Measurements from ENCODE around the gene BAG2. TPM values are rescaled to one million over a fixed set of nuclear protein-coding genes. Genes with fewer than 3 reads are reported as not detected.

The BAG2 gene
- total RNA-seq = 13.3 and 17.7 TPM in 2 replicates

- peaks cover 18% of the 10 kb centered on the region for H3K36me3 ChIP-seq (ENCODE audit: insufficient read depth, low read length)
- peak within 1 kb of the TSS; percentile 93 for H3K4me2 ChIP-seq (ENCODE audit: insufficient read depth, low read length)
- no peaks in the 10 kb centered on the region for H3K27me3 ChIP-seq (ENCODE audit: insufficient read depth, low read length)
- H2AFZ ChIP-seq (ENCODE audit: low read length) = peak within 1 kb of the TSS; percentile 82
- no peaks in the 10 kb centered on the region for H3K9me3 ChIP-seq (ENCODE audit: low read depth, low read length)
- H3K4me1 ChIP-seq (ENCODE audit: insufficient read depth, low read length) = peaks cover 27% of the 10 kb centered on the region
- H3K79me2 ChIP-seq (ENCODE audit: insufficient read depth, low read length) = peaks cover 54% of the 10 kb centered on the region
- TF ChIP-seq, protein P1, sequence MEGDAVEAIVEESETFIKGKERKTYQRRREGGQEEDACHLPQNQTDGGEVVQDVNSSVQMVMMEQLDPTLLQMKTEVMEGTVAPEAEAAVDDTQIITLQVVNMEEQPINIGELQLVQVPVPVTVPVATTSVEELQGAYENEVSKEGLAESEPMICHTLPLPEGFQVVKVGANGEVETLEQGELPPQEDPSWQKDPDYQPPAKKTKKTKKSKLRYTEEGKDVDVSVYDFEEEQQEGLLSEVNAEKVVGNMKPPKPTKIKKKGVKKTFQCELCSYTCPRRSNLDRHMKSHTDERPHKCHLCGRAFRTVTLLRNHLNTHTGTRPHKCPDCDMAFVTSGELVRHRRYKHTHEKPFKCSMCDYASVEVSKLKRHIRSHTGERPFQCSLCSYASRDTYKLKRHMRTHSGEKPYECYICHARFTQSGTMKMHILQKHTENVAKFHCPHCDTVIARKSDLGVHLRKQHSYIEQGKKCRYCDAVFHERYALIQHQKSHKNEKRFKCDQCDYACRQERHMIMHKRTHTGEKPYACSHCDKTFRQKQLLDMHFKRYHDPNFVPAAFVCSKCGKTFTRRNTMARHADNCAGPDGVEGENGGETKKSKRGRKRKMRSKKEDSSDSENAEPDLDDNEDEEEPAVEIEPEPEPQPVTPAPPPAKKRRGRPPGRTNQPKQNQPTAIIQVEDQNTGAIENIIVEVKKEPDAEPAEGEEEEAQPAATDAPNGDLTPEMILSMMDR (IDR thresholded peaks at IDR 0.05; ENCODE audit: extremely low read depth, low read depth, low read length) = no peak
- peak within 1 kb of the TSS; percentile 91 for H3K27ac ChIP-seq (ENCODE audit: low read depth, low read length)
- H3K4me3 ChIP-seq (ENCODE audit: insufficient read depth, low read length) = peak within 1 kb of the TSS; percentile 89
- H4K20me1 ChIP-seq (ENCODE audit: insufficient read depth, low read length) = peaks cover 13% of the 10 kb centered on the region
- DNase-seq (ENCODE audit: insufficient read length, low spot score, missing footprints) = peak; percentile 95
These were observed at the start of gene BAG2 for GRCh38 chr6:57172136-57173055. Gene BAG2, plus strand, starts transcription at chr6:57172326. Its CDS starts 372 bp downstream, at chr6:57172698.

DNA sequence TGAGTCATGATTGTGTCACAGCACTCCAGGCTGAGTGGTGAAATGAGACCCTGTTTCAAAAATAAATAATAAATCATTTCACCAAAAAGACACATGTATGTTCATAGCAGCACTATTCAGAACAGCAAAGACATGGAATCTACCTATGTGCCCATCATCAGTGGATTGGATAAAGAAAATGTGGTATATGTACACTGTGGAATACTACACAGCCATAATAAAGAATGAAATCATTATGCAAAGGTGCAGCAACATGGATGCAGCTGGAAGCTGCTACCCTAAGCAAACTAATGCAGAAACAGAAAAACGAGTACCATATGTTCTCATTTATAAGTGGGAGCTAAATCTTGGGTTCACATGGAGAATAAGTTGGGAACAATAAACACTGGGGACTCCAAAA lies 49.0 kb upstream of the BAG2 start:
- Histone ChIP-seq H3K4me2 (ENCODE audit: insufficient read depth, low read length) (no peak overlapping the region), H3K4me1 (ENCODE audit: insufficient read depth, low read length) (no peaks in the 10 kb centered on the region), H3K79me2 (ENCODE audit: insufficient read depth, low read length) (peaks cover 68% of the 10 kb centered on the region), H3K36me3 (ENCODE audit: insufficient read depth, low read length) (no peaks in the 10 kb centered on the region), H4K20me1 (ENCODE audit: insufficient read depth, low read length) (no peaks in the 10 kb centered on the region), H3K4me3 (ENCODE audit: insufficient read depth, low read length) (no peak overlapping the region), H3K27me3 (ENCODE audit: insufficient read depth, low read length) (no peaks in the 10 kb centered on the region), H3K27ac (ENCODE audit: low read depth, low read length) (no peak overlapping the region), H2AFZ (ENCODE audit: low read length) (no peak overlapping the region), H3K9me3 (ENCODE audit: low read depth, low read length) (no peaks in the 10 kb centered on the region)
- TF ChIP-seq, protein P1 (IDR thresholded peaks at IDR 0.05; ENCODE audit: extremely low read depth, low read depth, low read length) = no peak
- DNase-seq (ENCODE audit: insufficient read length, low spot score, missing footprints) = no peak

GRCh38 chr6:57127763-57128162 lies 44.4 kb upstream of the BAG2 start:
- H3K4me2 ChIP-seq (ENCODE audit: insufficient read depth, low read length) = no peak overlapping the region
- no peak overlapping the region for H2AFZ ChIP-seq (ENCODE audit: low read length)
- H3K27me3 ChIP-seq (ENCODE audit: insufficient read depth, low read length) = no peaks in the 10 kb centered on the region
- H3K9me3 ChIP-seq (ENCODE audit: low read depth, low read length) = no peaks in the 10 kb centered on the region
- H3K36me3 ChIP-seq (ENCODE audit: insufficient read depth, low read length) = peaks cover under 1% of the 10 kb centered on the region
- no peak overlapping the region for H3K27ac ChIP-seq (ENCODE audit: low read depth, low read length)
- peaks cover 33% of the 10 kb centered on the region for H3K79me2 ChIP-seq (ENCODE audit: insufficient read depth, low read length)
- peaks cover 2% of the 10 kb centered on the region for H4K20me1 ChIP-seq (ENCODE audit: insufficient read depth, low read length)
- TF ChIP-seq, protein P1 (IDR thresholded peaks at IDR 0.05; ENCODE audit: extremely low read depth, low read depth, low read length) = no peak
- H3K4me3 ChIP-seq (ENCODE audit: insufficient read depth, low read length) = no peak overlapping the region
- DNase-seq (ENCODE audit: insufficient read length, low spot score, missing footprints) = no peak
- no peaks in the 10 kb centered on the region for H3K4me1 ChIP-seq (ENCODE audit: insufficient read depth, low read length)

GRCh38 chr6:57130661-57131177 lies 41.4 kb upstream of the BAG2 start:
- peaks cover 14% of the 10 kb centered on the region for H3K36me3 ChIP-seq (ENCODE audit: insufficient read depth, low read length)
- no peaks in the 10 kb centered on the region for H3K27me3 ChIP-seq (ENCODE audit: insufficient read depth, low read length)
- no peak overlapping the region for H3K4me2 ChIP-seq (ENCODE audit: insufficient read depth, low read length)
- peaks cover 11% of the 10 kb centered on the region for H3K79me2 ChIP-seq (ENCODE audit: insufficient read depth, low read length)
- H3K27ac ChIP-seq (ENCODE audit: low read depth, low read length) = no peak overlapping the region
- TF ChIP-seq, protein P1 (IDR thresholded peaks at IDR 0.05; ENCODE audit: extremely low read depth, low read depth, low read length) = no peak
- H4K20me1 ChIP-seq (ENCODE audit: insufficient read depth, low read length) = peaks cover 2% of the 10 kb centered on the region
- no peak for DNase-seq (ENCODE audit: insufficient read length, low spot score, missing footprints)
- no peaks in the 10 kb centered on the region for H3K9me3 ChIP-seq (ENCODE audit: low read depth, low read length)
- no peak overlapping the region for H2AFZ ChIP-seq (ENCODE audit: low read length)
- H3K4me1 ChIP-seq (ENCODE audit: insufficient read depth, low read length) = no peaks in the 10 kb centered on the region
- no peak overlapping the region for H3K4me3 ChIP-seq (ENCODE audit: insufficient read depth, low read length)

All from osteoblast (primary cell).